ENCODE measurements around the gene RSRC1.
"Not testable (repeated sequence)": the region's sequence is repeated elsewhere in the genome, so short reads cannot be mapped to it uniquely, and the experiment has no call there.

Gene RSRC1

GRCh38 chr3:158308236-158308928, 198.5 kb downstream of the RSRC1 start:
- Histone ChIP-seq H3K4me1 (ENCODE audit: control insufficient read depth, insufficient read depth, low read length) (no peaks in the 10 kb centered on the region), H3K9me3 (ENCODE audit: control insufficient read depth, insufficient read depth, low read length) (no peaks in the 10 kb centered on the region), H3K9ac (ENCODE audit: low read depth, low read length) (no peak overlapping the region), H3K36me3 (ENCODE audit: control insufficient read depth, insufficient read depth, low read length) (no peaks in the 10 kb centered on the region), H3K4me3 (ENCODE audit: low read depth, low read length) (no peak overlapping the region), H3K27me3 (ENCODE audit: control insufficient read depth, insufficient read depth, low read length) (no peaks in the 10 kb centered on the region)

DNA sequence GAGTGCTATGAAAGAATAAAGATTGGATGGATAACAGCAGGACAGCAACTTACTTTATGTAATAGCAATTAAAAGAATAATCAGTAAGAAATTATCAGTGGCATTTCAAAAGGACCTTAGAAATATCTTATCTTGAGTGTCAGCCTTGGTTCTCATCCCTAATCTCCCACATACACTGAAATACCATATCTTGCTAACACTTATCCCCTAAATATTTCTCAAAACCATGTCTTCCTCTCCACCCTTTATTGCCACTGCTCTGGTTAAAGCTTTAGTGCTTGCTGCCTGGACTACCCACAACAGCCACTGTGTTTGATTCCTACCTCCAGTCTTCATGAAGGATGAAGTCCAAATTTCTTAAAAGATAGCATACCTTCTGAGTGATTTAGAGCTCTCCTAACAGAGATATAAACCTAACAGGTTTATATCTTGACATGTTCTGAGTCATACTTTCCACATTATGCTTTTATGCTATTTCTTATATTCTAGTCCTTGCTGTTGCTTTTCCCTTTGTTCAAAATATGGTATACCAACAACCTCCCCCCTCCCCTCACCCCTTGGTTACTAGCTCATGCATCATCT, 202.8 kb downstream of the RSRC1 start:
- Histone ChIP-seq H3K36me3 (ENCODE audit: control insufficient read depth, insufficient read depth, low read length) (no peaks in the 10 kb centered on the region), H3K27me3 (ENCODE audit: control insufficient read depth, insufficient read depth, low read length) (no peaks in the 10 kb centered on the region), H3K9me3 (ENCODE audit: control insufficient read depth, insufficient read depth, low read length) (no peaks in the 10 kb centered on the region), H3K4me1 (ENCODE audit: control insufficient read depth, insufficient read depth, low read length) (no peaks in the 10 kb centered on the region), H3K4me3 (ENCODE audit: low read depth, low read length) (no peak overlapping the region), H3K9ac (ENCODE audit: low read depth, low read length) (no peak overlapping the region)

DNA sequence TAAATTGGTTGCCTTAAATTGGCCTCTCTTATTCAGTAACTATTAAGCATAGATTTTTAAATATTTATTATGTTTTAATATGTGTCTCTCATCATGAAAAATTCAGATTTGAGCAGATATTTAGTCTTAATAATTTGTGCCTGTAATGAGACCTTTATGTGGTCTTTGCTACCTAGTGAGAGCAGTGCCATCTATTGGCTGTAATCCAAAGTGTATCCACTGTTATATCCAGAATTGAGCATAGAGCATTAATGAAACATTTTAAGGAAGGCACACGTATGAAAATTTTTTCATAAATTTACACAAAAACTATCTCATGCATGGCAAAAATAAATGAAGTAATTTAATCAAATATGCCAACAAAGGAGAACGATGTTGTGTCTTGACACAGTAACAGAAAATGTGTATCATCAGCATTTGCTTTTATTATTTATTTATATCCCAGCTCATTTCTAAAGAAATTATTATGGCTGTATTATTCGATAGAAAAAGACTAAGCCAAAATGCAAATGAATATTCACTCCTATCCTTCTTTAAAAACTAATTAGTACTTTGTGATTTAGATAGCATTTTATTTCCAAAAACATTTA, 203.5 kb downstream of the RSRC1 start:
- no peak overlapping the region for H3K9ac ChIP-seq (ENCODE audit: low read depth, low read length)
- H3K4me3 ChIP-seq (ENCODE audit: low read depth, low read length), result no peak overlapping the region
- H3K36me3 ChIP-seq (ENCODE audit: control insufficient read depth, insufficient read depth, low read length), result no peaks in the 10 kb centered on the region
- no peaks in the 10 kb centered on the region for H3K27me3 ChIP-seq (ENCODE audit: control insufficient read depth, insufficient read depth, low read length)
- no peaks in the 10 kb centered on the region for H3K9me3 ChIP-seq (ENCODE audit: control insufficient read depth, insufficient read depth, low read length)
- H3K4me1 ChIP-seq (ENCODE audit: control insufficient read depth, insufficient read depth, low read length), result no peaks in the 10 kb centered on the region

GRCh38 chr3:158314426-158315357, 204.8 kb downstream of the RSRC1 start:
- H3K27me3 ChIP-seq (ENCODE audit: control insufficient read depth, insufficient read depth, low read length), result no peaks in the 10 kb centered on the region
- H3K9me3 ChIP-seq (ENCODE audit: control insufficient read depth, insufficient read depth, low read length), result no peaks in the 10 kb centered on the region
- H3K9ac ChIP-seq (ENCODE audit: low read depth, low read length), result no peak overlapping the region
- H3K36me3 ChIP-seq (ENCODE audit: control insufficient read depth, insufficient read depth, low read length), result no peaks in the 10 kb centered on the region
- no peaks in the 10 kb centered on the region for H3K4me1 ChIP-seq (ENCODE audit: control insufficient read depth, insufficient read depth, low read length)
- no peak overlapping the region for H3K4me3 ChIP-seq (ENCODE audit: low read depth, low read length)

DNA sequence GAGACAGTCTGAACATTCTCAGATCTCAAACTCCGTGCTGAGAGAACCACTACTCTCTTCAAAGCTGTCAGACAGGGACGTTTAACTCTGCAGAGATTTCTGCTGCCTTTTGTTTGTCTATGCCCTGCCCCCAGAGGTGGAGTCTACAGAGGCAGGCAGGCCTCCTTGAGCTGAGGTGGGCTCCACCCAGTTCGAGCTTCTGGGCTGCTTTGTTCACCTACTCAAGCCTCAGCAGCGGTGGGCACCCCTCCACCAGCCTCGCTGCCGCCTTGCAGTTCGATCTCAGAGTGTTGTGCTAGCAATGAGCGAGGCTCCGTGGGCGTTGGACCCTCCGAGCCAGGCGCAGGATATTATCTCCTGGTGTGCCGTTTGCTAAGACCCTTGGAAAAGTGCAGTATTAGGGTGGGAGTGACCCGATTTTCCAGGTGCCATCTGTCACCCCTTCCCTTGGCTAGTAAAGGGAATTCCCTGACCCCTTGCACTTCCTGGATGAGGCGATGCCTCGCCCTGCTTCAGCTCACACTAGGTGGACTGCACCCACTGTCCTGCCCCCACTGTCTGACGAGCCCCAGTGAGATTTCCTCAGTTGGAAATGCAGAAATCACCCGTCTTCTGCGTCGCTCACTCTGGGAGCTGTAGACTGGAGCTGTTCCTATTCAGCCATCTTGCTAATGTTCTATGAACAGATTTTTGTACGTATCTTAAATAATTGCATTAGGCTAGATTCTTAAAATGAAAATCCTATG, 220.0 kb downstream of the RSRC1 start:
- H3K9ac ChIP-seq (ENCODE audit: low read depth, low read length); H3K36me3 ChIP-seq (ENCODE audit: control insufficient read depth, insufficient read depth, low read length); H3K27me3 ChIP-seq (ENCODE audit: control insufficient read depth, insufficient read depth, low read length); H3K4me1 ChIP-seq (ENCODE audit: control insufficient read depth, insufficient read depth, low read length); H3K9me3 ChIP-seq (ENCODE audit: control insufficient read depth, insufficient read depth, low read length): not testable (repeated sequence)
- peak overlapping the region; percentile 50 for H3K4me3 ChIP-seq (ENCODE audit: low read depth, low read length)

- H3K9me3 ChIP-seq (ENCODE audit: control insufficient read depth, insufficient read depth, low read length), result no peaks in the 10 kb centered on the region
These were observed 221.0 kb downstream of the RSRC1 start for GRCh38 chr3:158330870-158331269.

DNA sequence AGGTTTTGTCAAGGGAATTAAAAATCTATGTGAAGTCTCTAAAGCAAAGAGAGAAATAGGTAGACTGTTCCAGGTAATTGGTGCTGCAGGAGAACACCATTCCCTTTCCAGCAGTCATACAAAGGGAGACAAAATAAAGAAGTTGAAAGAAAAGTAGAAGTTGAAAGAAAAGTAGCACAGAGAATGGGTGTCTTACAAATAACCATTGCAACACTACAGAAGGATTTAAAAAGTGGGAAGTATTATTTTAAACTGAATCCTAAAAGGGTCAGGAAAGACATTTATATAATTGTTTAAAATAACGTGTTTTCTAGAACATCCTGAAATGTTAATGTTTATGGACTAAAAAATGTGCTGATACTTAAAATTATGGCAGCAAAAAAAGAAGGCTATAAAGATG, 223.8 kb downstream of the RSRC1 start:
- Histone ChIP-seq H3K4me3 (ENCODE audit: low read depth, low read length) (no peak overlapping the region), H3K27me3 (ENCODE audit: control insufficient read depth, insufficient read depth, low read length) (no peaks in the 10 kb centered on the region), H3K4me1 (ENCODE audit: control insufficient read depth, insufficient read depth, low read length) (peaks cover 5% of the 10 kb centered on the region)

More at GRCh38 chr3:158330870-158331269, 221.0 kb downstream of the RSRC1 start:
- no peak overlapping the region for H3K9ac ChIP-seq (ENCODE audit: low read depth, low read length)
- peaks cover 5% of the 10 kb centered on the region for H3K4me1 ChIP-seq (ENCODE audit: control insufficient read depth, insufficient read depth, low read length)
- no peak overlapping the region for H3K4me3 ChIP-seq (ENCODE audit: low read depth, low read length)
- H3K27me3 ChIP-seq (ENCODE audit: control insufficient read depth, insufficient read depth, low read length), result no peaks in the 10 kb centered on the region
- no peaks in the 10 kb centered on the region for H3K36me3 ChIP-seq (ENCODE audit: control insufficient read depth, insufficient read depth, low read length)

DNA sequence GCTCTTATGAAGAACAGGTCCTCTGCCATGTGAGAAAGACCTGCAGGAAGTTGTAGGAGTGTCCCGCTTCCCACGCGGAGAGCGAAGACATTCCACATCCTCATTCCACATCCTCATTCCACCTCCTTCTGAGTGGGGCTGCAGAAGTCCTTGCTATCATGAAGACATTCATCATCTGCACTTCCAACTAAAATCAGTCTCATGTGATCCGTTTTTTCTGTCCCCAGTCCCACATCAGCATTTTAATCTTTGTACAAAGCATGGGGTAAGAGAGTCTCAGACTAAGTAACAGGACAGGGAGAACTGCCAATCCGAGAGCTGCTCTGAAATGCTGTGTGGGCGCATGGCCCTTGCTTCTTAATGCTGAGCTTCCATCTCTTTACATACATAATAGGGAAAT, 227.2 kb downstream of the RSRC1 start:
- Histone ChIP-seq H3K9ac (ENCODE audit: low read depth, low read length) (no peak overlapping the region), H3K36me3 (ENCODE audit: control insufficient read depth, insufficient read depth, low read length) (no peaks in the 10 kb centered on the region), H3K27me3 (ENCODE audit: control insufficient read depth, insufficient read depth, low read length) (no peaks in the 10 kb centered on the region), H3K4me3 (ENCODE audit: low read depth, low read length) (no peak overlapping the region), H3K9me3 (ENCODE audit: control insufficient read depth, insufficient read depth, low read length) (no peaks in the 10 kb centered on the region), H3K4me1 (ENCODE audit: control insufficient read depth, insufficient read depth, low read length) (no peaks in the 10 kb centered on the region)

More for the DNA sequence above, 223.8 kb downstream of the RSRC1 start:
- Histone ChIP-seq H3K9ac (ENCODE audit: low read depth, low read length) (no peak overlapping the region), H3K9me3 (ENCODE audit: control insufficient read depth, insufficient read depth, low read length) (no peaks in the 10 kb centered on the region), H3K36me3 (ENCODE audit: control insufficient read depth, insufficient read depth, low read length) (no peaks in the 10 kb centered on the region)

GRCh38 chr3:158339638-158340037, 229.7 kb downstream of the RSRC1 start:
- Histone ChIP-seq H3K9ac (ENCODE audit: low read depth, low read length) (no peak overlapping the region), H3K4me1 (ENCODE audit: control insufficient read depth, insufficient read depth, low read length) (no peaks in the 10 kb centered on the region), H3K4me3 (ENCODE audit: low read depth, low read length) (no peak overlapping the region), H3K36me3 (ENCODE audit: control insufficient read depth, insufficient read depth, low read length) (no peaks in the 10 kb centered on the region), H3K9me3 (ENCODE audit: control insufficient read depth, insufficient read depth, low read length) (no peaks in the 10 kb centered on the region), H3K27me3 (ENCODE audit: control insufficient read depth, insufficient read depth, low read length) (no peaks in the 10 kb centered on the region)

DNA sequence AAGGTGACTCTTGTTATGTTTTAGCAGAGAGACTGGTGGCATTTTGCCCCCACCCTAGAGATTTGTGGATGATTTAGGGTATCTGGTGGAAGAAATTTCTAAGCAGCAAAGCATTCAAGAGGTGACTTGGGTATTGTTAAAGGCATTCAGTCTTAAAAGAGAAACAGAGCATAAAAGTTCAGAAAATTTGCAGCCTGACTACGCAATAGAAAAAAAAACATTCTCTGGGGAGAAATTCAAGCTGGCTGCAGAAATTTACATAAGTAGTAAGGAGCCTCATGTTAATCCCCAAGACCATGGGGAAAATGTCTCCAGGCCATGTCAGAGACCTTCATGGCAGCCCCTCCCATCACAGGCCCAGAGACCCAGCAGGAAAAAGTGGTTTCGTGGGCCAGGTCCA, 231.1 kb downstream of the RSRC1 start:
- not testable (repeated sequence) for H3K4me3 ChIP-seq (ENCODE audit: low read depth, low read length); H3K4me1 ChIP-seq (ENCODE audit: control insufficient read depth, insufficient read depth, low read length); H3K9ac ChIP-seq (ENCODE audit: low read depth, low read length)

DNA sequence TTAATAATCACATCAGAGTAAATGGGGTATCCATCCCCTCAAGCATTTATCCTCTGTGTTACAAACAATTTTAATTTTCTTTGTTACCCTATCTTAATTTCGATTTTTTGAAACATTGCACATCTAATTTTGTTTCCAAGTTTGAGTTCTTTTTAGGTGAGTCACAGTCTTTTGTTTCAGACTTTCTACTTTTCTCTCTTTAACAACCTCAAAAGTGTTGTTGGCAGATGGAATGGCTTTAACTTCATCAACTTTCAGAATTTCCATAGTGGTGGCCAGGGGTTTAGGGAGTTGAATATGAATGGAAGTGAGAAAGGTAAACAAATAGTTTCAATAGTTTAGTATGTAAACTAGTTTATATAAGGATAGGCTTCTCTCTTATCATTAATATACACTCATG, 238.1 kb downstream of the RSRC1 start:
- Histone ChIP-seq H3K27me3 (ENCODE audit: control insufficient read depth, insufficient read depth, low read length) (no peaks in the 10 kb centered on the region), H3K9me3 (ENCODE audit: control insufficient read depth, insufficient read depth, low read length) (no peaks in the 10 kb centered on the region), H3K4me3 (ENCODE audit: low read depth, low read length) (no peak overlapping the region), H3K9ac (ENCODE audit: low read depth, low read length) (no peak overlapping the region), H3K36me3 (ENCODE audit: control insufficient read depth, insufficient read depth, low read length) (no peaks in the 10 kb centered on the region), H3K4me1 (ENCODE audit: control insufficient read depth, insufficient read depth, low read length) (no peaks in the 10 kb centered on the region)

More for the DNA sequence above, 231.1 kb downstream of the RSRC1 start:
- not testable (repeated sequence) for H3K27me3 ChIP-seq (ENCODE audit: control insufficient read depth, insufficient read depth, low read length); H3K9me3 ChIP-seq (ENCODE audit: control insufficient read depth, insufficient read depth, low read length); H3K36me3 ChIP-seq (ENCODE audit: control insufficient read depth, insufficient read depth, low read length)

Data from iPS-15b (cell line).